ENCODE measurements around the gene LDAH.

The LDAH gene

GRCh38 chr2:20656561-20656960 lies 166.3 kb downstream of the LDAH start:
- H3K4me3 ChIP-seq (ENCODE audit: low read depth, low read length), result no peak overlapping the region
- TF ChIP-seq CTCF (IDR thresholded peaks at IDR 0.05; ENCODE audit: borderline replicate concordance, insufficient read depth, low read depth, low read length), result no peak

GRCh38 chr2:20654535-20654813 lies 168.4 kb downstream of the LDAH start:
- TF ChIP-seq CTCF (IDR thresholded peaks at IDR 0.05; ENCODE audit: borderline replicate concordance, insufficient read depth, low read depth, low read length), result no peak
- H3K4me3 ChIP-seq (ENCODE audit: low read depth, low read length), result no peak overlapping the region

GRCh38 chr2:20653695-20654534 lies 169.0 kb downstream of the LDAH start:
- no peak overlapping the region for H3K4me3 ChIP-seq (ENCODE audit: low read depth, low read length)
- TF ChIP-seq CTCF (IDR thresholded peaks at IDR 0.05; ENCODE audit: borderline replicate concordance, insufficient read depth, low read depth, low read length), result 0 out of 2 replicates have a peak, but pooled peaks have one; percentile 7

- H3K4me3 ChIP-seq (ENCODE audit: low read depth, low read length), result no peak overlapping the region
- no peak for TF ChIP-seq CTCF (IDR thresholded peaks at IDR 0.05; ENCODE audit: borderline replicate concordance, insufficient read depth, low read depth, low read length)
These were observed 170.0 kb downstream of the LDAH start for GRCh38 chr2:20652673-20653575.

- H3K4me3 ChIP-seq (ENCODE audit: low read depth, low read length), result no peak overlapping the region
- no peak for TF ChIP-seq CTCF (IDR thresholded peaks at IDR 0.05; ENCODE audit: borderline replicate concordance, insufficient read depth, low read depth, low read length)
These were observed 170.8 kb downstream of the LDAH start for GRCh38 chr2:20652141-20652540.

- TF ChIP-seq CTCF (IDR thresholded peaks at IDR 0.05; ENCODE audit: borderline replicate concordance, insufficient read depth, low read depth, low read length), result no peak
- no peak overlapping the region for H3K4me3 ChIP-seq (ENCODE audit: low read depth, low read length)
These were observed 171.2 kb downstream of the LDAH start for GRCh38 chr2:20651731-20652099.

Measured in GM12875 (cell line).